Loucy (cell line): ENCODE results near the gene MCF2L.

Source experiments
- CTCF ChIP-seq: fragments of 200-600 bp; sonication (generic); conservative IDR thresholded peaks from 2 replicates; pipeline ENCODE4 v1.5.1; 2014; ENCODE audit warnings: mild to moderate bottlenecking, antibody characterized with exemption, low read length
- EZH2phosphoT487 ChIP-seq: fragments of 200-600 bp; IDR thresholded peaks from 2 replicates; pipeline ENCODE4 v1.6.1; 2018; ENCODE audit warnings: antibody characterized with exemption, mild to moderate bottlenecking, moderate library complexity, borderline replicate concordance

- TF ChIP-seq CTCF (no peak), EZH2phosphoT487 (no peak)
These were observed 11.7 kb upstream of the MCF2L start for GRCh38 chr13:112957295-112957677.
